ENCODE data around the gene NAPA.
"Not testable (repeated sequence)": the region's sequence is repeated elsewhere in the genome, so short reads cannot be mapped to it uniquely, and the experiment has no call there.

NAPA gene

DNA sequence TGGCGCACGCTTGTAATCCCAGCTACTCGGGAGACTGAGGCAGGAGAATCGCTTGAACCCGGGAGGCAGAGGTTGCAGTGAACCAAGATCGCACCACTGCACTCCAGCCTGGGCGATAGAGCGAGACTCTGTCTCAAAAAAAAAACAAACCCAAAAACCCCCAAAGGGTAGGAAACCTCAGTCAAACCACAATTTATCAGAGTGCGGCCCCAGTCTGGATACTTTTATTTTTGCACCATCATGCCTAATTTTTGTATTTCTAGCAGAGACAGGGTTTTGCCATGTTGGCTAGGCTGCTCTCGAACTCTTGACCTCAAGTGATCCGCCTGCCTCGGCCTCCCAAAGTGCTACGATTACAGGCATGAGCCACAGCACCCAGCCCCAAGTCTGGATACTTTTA lies 28.6 kb downstream of the NAPA start:
- DNase-seq (ENCODE audit: low read depth in 2 of 2), result not testable (repeated sequence)

DNA sequence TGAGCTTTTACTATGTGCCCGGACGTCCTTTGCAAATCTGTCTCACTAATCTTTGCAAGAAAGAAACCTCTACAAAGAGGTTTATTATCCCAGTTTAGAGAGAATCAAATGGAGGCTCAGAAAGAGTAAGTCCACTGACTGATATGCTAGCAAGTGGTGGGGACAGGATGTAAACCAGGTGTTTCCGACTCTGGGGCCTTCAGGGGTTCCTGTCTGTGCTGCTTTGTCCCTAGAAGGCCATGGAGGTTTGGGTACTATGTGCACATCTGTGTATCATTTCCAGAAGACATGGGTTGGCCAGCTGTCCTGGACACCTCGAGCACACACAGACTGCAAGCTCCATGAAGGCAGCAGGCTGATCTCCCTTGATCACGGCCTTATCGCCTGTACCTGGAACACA lies 29.7 kb downstream of the NAPA start:
- no peak for DNase-seq (ENCODE audit: low read depth in 2 of 2)

DNA sequence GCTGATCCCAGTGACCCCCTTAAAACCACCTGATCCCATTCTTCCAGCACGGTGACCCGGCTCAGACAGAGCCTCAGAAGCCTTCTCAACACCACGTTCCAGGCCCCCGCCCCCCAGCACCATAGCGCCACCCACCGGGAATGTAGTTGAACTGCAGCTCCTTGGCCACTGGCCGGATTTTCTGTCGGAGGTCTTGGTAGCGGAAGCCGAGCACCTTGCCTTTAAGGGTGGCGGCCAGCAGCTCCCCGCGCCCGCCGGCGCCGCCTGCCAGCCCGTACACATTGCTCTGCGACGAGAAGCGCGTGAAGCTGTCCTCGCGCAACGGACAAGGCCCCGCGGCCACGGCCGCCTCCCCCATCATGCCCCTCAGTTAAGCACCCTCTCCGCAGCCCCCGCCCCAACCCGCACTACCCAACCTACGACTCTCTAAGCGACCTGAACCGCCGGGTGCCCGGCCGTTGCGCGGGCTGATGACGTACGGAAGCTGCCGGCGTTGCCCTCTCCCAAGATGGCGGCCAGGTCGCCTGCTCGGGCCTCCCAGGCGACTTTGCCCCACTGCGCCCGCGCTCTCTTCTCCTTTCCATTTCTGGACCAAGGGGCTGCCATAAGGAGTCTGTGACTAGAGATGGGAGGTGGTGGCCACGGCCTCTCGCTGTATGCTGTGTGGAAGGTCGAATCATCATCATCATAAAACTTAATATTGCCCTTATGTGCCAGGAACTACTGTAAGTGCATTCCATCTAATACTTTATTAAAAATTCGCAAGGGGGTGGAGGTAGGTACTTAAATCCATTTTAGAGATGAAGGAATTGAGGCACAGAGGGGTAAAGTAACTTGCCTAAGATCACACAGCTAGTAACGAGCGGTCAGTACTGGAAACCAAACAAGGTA lies 30.8 kb downstream of the NAPA start, which contains the start of gene KPTN:
Gene KPTN (minus strand): TSS at position 420 of the 891 bp plus-strand sequence. CDS start 59 bp downstream, at position 361.
- DNase-seq (ENCODE audit: low read depth in 2 of 2), result peak; percentile 85 to 86

DNA sequence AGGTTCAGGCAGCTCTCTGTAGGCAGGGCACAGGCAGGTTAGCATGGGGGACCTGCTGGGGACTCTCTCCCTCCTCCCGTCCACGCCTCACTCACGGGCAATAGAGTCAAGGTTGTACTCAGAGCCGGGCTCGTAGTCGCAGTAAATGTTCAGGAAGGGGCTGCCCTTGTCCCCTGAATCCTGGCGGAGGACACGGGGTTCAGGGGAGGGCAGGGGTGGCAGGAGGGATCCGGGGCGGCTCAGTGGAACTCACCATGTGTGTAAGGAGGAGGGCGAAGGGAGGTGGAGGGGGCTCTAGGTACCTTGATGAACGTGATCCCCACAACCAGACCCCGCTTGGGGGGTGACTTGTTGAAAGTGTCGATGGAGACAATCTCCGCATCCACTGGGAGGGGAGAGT lies 31.7 kb downstream of the NAPA start:
- DNase-seq (ENCODE audit: low read depth in 2 of 2), result no peak

DNA sequence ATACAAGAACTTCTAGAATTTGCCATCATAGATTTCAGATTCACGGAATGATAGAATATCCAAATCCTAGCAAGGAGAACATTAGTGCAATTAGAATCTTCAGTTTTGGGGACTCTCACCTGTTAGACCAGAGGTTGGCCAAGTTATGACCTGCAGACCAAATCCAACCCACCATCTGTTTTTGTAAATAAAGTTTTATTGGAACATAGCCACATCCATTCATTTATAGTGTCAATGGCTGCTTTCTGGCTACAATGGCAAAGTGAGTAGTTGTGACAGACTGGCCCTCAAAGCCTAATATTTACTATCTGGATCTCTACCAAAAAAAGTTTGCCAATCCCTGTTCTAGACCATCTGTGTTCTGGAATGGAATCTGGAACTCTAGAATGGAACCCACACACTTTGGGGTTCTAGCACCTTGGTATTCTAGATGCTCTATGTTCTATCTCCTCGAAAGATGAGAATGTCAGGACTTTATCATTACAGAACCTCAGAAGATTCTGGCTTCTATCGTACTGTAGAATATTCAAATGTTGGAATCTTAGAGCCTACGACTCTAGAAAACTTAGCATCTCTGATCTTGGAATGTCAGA lies 33.3 kb downstream of the NAPA start:
- DNase-seq (ENCODE audit: low read depth in 2 of 2), result no peak

DNA sequence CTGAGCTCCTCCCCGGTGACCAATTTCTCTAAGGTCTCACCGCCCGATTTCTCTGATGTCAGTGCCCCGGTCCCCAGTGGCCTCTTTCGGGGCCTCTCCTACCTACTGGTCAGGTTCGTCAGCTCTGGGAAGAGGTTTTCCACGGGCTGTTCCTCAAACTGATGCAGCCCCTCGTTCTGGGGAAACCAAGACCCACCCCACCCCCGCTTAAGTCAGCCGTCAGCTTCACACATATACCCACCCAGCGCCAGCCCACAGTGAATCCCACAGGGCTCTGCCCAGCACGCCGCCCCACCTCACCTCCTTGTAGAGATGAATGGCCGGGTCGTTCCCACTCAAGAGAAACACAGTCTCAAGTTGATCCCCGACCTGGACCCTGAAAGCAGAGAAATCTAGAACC lies 34.2 kb downstream of the NAPA start:
- no peak for DNase-seq (ENCODE audit: low read depth in 2 of 2)

DNA sequence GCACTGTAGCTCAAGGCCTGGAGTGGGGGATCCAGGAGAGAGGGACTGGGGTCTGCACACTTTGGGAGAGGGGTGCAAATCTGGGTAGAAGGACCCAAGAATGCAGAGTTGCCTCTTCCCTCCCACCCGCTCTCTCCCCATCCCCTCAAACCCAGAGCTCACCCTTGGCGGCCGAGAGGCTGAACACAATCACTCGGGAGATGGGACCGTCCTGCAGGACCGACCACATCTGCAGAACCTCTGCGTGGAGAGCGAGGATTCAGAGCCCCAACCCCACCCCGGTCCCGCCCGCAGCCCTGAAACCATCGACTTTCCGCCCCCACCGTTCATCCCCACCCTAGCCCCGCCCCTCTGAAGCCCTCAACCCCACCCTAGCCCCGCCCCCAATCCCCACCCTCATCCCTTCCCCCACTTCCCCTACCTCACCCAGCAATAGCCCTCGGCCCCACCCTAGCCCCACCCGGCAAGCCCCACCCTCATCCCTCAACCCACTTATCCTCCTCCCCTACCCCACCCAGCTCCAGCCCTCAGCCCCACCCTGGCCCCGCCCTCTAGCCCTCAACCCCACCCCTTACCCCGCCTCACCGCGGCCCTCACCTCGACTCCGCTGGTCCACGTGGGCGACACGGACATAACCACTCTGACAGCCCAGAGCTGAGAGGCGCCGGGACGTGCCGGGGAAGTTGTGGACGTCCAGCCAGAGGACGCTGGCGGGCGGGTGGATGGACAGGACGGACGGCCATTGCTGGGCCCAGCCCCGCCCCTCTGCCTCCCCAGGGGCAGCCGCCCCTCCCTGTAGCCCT lies 35.0 kb downstream of the NAPA start:
- no peak for DNase-seq (ENCODE audit: low read depth in 2 of 2)

DNA sequence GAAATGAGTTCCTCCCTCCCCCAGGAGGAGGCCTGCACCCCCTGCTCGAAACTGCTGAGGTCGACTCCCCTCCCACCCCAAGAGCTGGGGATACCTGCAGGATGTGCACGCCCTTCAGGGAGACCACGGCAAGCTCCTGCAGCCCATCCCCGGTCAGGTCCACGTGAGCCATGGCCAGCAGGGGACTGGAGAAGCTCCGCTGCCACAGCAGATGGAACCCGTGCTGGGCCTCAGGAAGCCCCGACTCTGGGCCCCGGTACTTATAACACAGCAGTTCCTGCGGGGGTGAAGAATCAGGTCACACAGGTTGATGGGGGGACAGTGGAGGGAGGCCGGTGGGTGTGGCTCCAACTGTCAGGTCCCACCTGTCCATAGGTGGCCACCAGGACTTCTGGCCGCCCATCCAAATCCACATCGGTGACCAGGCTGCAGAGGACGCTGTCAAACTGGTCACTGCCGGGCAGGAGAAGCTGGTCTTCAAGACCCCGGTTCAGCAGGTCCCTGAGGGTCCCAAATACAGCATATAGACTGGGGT lies 38.4 kb downstream of the NAPA start:
- DNase-seq (ENCODE audit: low read depth in 2 of 2), result no peak

DNA sequence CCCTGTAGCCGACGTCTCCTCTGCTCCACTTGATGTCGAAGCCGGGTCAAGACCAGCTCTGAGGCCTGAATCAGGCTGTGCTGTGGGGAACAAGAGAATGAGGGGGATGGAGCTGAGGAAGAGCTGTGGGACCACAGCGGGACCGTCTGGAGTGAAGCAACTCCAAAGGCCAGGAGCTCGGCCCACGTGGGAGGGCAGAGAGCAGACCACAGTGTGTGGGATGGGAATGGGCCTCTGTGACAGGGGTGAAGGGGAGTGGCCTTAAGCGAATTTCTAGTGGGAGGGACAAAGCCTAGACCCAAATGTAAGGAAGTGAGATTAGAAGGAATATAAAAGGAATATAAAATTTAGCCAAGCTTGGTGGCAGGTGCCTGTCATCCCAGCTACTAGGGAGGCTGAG lies 39.4 kb downstream of the NAPA start:
- DNase-seq (ENCODE audit: low read depth in 2 of 2), result no peak

DNA sequence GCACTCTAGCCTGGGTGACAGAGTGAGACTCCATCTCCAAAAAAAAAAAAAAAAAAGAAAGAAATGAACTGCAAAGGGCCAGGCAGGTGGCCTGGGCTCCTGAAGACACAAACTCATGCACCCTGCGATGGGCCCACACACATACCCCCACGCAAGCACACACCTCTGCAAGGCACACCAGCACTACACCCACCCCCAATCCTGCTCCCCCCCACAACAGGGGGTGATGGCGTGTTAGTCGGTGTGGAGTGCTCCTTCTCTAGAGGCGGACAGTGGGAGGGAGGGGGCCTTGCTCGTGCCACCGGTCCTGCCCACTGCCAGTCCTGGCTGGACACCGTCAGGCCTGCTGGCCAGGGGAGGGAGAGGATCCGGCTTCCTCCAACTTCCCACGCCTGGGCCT lies 41.5 kb downstream of the NAPA start:
- DNase-seq (ENCODE audit: low read depth in 2 of 2), result no peak

DNA sequence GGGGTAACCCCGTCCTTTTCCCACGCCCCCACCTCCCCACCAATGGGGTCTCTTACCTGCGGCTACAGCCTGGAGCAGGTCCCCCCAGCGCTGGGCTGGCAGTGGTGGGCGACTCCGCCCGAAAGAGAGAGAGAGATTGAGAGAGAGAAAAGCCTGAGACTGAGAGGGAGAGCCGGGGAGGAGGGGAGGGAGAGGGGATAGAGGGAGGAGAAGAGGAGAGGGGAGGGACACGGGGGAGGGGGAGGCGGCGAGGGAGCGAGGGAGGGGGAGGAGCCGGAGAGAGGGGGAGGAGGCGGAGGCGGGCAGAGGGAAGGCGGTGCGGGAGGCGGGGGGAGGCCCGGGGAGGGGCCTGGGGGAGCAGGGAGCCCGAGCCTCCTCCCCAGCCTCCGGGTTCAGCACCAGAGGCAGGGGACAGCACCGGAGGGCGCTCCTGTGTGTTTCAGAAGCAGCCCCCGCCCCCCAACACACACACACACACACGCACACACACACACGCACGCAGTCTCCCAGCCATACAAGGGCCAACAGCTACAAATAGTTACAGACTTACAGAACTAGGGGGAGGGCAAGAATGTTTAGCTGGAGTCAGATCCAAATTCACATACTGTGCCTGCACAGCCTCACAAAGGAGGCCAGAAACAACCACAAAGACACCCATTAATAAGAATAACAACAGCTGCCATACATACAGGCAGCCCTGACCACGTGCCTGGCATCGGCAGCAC lies 43.0 kb downstream of the NAPA start, which contains the start of gene SLC8A2:
Gene SLC8A2 (minus strand): TSS at position 161 of the 725 bp plus-strand sequence. CDS start 5,490 bp downstream, outside the sequence.
- peak; percentile 29 to 38 for DNase-seq (ENCODE audit: low read depth in 2 of 2)

DNA sequence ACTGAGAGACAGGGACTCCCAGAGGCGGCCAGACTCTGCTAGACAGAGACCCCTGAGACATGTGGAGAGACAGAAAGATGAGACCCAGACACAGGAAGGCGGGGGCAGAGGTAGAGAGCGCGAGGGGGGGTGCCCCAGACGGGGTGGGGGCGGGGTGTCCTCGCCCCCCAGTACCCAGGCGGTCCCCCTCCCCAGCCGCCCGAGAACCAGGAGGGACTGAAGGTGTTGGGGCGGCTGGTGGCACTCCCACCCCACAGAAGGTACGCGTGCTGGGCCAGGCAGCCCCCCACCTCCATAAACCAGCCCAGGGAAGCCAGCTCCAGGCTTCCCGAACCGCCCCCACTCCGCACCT lies 43.5 kb downstream of the NAPA start:
- no peak for DNase-seq (ENCODE audit: low read depth in 2 of 2)

DNA sequence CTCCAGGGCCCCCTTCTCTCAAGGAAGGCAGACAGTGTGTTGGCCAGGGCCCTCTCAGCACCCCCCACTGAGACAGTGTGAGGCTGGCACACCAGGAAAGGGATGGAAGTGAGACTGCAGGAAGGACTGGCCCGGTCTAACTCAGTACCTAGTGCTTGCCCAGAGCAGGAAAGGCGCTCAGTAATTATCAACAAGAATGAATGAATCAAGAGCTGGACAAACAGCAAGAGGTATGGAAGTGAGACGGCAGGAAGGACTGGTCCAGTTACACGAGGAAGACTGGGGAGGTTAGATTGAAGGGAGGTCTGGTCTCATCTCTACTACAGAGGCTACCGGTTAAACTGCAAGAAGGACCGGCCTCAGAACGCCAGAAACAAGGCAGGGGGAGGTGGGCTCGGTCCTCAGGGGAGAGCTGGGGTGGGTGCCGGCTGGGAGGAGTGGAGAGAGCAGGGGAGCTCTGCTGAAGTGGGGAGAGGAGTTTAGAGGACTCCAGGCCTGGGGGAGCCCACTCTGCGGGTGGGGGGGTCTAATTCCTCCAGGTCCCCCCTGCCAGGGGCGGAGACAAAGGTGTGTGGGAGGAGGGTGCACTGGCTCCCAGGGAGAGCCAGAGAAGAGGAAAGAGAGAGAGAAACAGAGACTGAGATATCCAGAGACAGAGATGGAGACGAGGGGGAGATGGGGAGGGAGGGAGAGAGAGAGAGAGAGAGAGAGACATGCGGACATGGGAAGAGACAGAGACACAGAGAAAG lies 44.2 kb downstream of the NAPA start:
- DNase-seq (ENCODE audit: low read depth in 2 of 2), result no peak

DNA sequence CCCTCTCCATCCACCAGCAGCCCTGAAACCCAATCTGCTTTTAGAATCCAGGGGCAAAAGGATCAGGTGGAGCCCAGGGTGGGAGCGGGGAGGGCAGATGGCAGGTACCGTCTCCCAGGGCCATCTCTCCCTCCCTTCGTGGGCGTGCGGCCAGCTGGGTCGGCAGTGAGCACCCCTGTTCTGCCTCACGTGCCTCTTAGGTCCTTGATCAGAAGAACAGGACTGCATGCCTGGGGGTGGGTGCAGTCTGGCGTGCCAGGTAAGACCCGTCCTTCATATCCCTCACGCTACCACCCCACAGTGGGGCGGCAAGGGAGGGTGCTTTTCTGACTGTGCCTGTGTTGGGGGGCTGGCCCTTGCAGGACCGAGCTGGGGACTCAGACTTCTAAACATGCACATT lies 45.1 kb downstream of the NAPA start:
- DNase-seq (ENCODE audit: low read depth in 2 of 2), result no peak

DNA sequence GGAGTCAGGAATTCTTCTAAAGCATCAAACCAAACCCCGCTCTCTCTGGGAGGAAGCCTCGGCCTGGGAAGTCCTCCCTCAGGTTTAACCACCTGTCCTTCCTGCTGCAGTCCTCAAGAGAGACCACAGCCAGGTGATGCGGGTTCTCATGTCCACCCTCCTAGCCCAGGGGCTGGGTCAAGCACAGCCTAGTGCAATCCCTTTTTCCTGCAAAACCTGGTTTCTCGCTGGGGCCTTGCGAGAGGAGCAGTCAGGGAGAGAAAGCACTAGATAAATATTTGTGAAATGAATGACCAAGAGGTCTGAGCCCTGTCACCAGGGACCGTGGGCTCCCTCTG lies 45.5 kb downstream of the NAPA start:
- DNase-seq (ENCODE audit: low read depth in 2 of 2), result no peak

DNA sequence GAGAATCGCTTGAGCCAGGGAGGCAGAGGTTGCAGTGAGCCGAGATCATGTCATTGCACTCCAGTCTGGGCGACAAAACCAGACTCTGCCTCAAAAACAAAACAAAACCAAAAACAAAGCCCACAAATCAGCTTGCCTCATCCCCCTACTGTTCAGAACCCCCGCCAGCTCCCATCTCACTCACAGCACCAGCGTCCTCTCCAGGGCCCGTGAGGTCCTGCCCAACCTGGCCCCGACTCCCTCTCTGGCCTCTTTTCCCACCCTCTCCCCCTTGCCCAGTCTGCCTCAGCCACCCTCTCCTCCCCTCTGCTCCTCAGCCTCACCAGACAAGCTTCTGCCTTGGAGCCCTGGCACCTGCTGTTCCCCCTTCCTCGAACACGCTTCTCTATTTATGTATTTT lies 46.9 kb downstream of the NAPA start:
- no peak for DNase-seq (ENCODE audit: low read depth in 2 of 2)

DNA sequence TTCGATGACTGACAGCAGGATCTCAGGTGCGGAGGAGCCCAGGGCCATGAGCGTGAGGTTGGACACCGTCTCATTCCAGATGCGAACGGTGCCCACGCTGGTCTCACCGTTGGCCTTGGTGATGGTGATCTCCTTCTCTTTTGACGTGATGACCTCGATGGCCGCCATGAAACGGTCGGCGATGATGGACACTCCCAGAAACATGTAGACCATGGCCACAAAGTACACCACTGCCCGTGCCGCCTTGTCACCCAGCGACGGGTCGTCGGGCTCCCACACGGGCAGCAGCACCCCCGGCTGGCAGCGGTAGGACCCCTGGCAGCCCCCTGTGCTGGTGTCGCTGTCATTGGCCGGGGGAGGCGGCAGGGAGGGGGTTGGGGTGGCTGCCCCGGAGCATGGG lies 48.9 kb downstream of the NAPA start:
- DNase-seq (ENCODE audit: low read depth in 2 of 2), result no peak

DNA sequence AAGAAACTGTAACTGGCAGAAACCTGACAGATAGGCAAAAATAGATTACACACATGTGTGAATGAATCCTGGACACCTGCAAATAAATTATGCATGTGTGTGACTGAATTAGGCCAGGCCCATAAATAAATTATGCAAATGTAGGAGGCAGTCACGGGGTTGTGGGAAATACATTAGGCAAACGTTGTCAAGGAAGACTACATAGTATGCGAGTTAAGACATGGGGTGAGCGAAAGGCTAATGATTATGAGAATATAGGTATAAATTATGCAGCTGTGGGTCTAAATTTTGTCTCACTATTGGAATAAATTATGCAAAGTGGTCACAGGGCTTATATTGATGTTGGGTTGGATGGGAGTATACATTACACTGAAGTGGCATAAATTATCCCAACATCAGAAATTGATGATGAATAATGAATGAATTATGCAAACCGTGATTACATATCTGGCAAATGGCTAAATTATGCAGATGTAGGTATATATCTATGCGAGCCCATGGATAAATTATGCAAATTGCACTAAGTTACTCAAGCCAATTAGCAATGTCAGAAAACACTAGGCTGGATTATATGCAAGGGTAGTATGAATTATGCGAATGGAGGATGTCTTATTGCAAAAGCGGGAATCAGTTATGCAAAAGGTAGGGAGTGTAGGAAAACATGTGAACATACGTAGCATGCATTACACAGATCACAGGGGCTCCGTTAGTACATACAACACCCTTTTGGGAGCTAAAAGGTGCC lies 50.0 kb downstream of the NAPA start:
- DNase-seq (ENCODE audit: low read depth in 2 of 2), result no peak

DNA sequence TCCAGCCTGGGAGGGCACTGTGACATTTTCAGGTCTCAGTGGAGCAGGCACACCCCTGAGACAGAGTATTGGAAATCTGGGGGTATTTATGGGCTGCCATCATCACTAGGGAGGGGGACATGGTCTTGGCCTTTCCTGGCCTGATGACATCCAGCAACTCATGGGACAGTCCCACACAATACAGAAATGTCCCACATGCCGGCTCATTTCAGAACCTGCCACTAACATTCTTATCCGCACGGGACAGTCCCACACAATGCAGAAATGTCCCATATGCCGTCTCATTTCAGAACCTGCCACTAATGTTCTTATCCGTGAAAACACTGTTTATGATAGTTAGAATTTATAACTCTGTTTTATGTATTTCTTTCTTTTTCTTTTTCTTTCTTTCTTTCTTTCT lies 53.0 kb downstream of the NAPA start:
- DNase-seq (ENCODE audit: low read depth in 2 of 2), result no peak

DNA sequence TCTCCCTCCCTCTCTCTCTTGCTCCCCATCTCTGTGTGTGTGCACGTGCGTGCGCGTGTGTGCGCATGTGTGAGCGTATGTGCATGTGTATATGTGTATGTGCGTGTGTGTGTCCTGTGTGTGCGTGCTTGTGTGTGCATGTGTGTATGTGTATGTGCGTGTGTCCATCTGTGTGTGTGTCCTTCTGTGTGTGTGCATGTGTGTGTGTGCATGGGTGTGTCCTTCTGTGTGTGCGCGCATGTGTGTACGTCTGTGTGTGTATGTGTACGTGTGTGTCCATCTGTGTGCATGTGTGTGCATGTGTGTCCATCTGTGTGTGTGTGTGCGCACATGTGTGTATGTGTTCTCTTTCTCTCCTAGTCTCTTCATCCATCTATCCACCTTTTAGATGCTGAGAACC lies 55.4 kb downstream of the NAPA start:
- no peak for DNase-seq (ENCODE audit: low read depth in 2 of 2)
